ENCODE data around the gene FAXDC2. TPM values are rescaled to one million over a fixed set of nuclear protein-coding genes. Genes with fewer than 3 reads are reported as not detected.
A peak's percentile ranks its signal among the peaks of the same experiment; 100 is the strongest.

Gene FAXDC2
- polyA plus RNA-seq, 1 donor (not counting 4 experiments of a cell fraction or from before 2014, with no cell fraction given): 4.6 TPM

DNA sequence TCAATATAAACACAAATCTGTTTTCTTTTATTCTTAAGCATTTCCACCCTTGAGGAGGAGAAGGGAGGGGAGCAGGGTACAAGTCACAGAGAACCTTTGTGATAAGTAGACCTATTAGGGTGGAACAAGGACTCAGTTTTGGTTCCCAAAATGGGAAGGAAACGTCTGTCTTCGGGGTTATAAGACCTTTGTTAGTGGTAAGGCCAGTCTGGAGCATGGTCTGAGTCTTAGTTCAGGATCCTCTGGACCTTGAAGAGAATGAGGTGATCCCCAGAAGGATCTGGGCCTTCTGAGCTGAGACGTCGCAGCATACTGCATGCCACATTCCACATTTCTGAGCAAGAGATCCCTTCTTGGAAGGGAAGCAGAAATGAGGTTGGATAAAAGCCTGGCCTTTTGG is 37.2 kb downstream of the FAXDC2 start:
- TF ChIP-seq EZH2 (IDR thresholded peaks at IDR 0.05; ENCODE audit: low read length): no peak
- TF ChIP-seq CTCF (optimal IDR thresholded peaks at IDR 0.05 in 1 of 3, IDR thresholded peaks at IDR 0.05 in 1 of 3, conservative IDR thresholded peaks at IDR 0.05 in 1 of 3; ENCODE audit: extremely low read depth in 1 of 3, insufficient read depth in 2 of 3, low read length in 3 of 3): no peak
- Histone ChIP-seq H2AFZ (ENCODE audit: control insufficient read depth, low read length) (no peak overlapping the region), H3K27me3 (ENCODE audit: control insufficient read depth, extremely low read depth, insufficient read depth, low read length) (no peaks in the 10 kb centered on the region), H3K79me2 (ENCODE audit: control insufficient read depth, insufficient read depth, low read length) (peaks cover 2% of the 10 kb centered on the region), H3K9ac (ENCODE audit: control insufficient read depth, extremely low read depth, insufficient read depth, low read length) (no peak overlapping the region), H3K27ac (ENCODE audit: control insufficient read depth, insufficient read depth, low read length) (no peak overlapping the region), H3K36me3 (ENCODE audit: control insufficient read depth in 2 of 2, extremely low read depth in 1 of 2, insufficient read depth in 2 of 2, low read length in 2 of 2) (peaks cover 44 to 55% of the 10 kb centered on the region in 2 experiments), H3K9me3 (ENCODE audit: control insufficient read depth, low read depth, low read length) (no peaks in the 10 kb centered on the region), H3K9me1 (ENCODE audit: control insufficient read depth, extremely low read depth, insufficient read depth, low read length) (no peaks in the 10 kb centered on the region), H3K4me3 (ENCODE audit: control insufficient read depth in 2 of 3, extremely low read depth in 1 of 3, insufficient read depth in 2 of 3, low read depth in 1 of 3, low read length in 3 of 3) (no peak overlapping the region), H4K20me1 (ENCODE audit: control insufficient read depth, extremely low read depth, insufficient read depth, low read length) (no peaks in the 10 kb centered on the region), H3K4me1 (ENCODE audit: control insufficient read depth, extremely low read depth, insufficient read depth, low read length) (no peaks in the 10 kb centered on the region), H3K4me2 (ENCODE audit: control insufficient read depth, extremely low read depth, insufficient read depth, low read depth, low read length) (no peak overlapping the region)
- DNase-seq (ENCODE audit: low read depth, low spot score): no peak
- dilution Hi-C loops (cut with MboI; ENCODE audit: extremely low pct_ligation_motif_present, low sequenced_read_pairs): no loop called here
- no peak for FAIRE-seq

DNA sequence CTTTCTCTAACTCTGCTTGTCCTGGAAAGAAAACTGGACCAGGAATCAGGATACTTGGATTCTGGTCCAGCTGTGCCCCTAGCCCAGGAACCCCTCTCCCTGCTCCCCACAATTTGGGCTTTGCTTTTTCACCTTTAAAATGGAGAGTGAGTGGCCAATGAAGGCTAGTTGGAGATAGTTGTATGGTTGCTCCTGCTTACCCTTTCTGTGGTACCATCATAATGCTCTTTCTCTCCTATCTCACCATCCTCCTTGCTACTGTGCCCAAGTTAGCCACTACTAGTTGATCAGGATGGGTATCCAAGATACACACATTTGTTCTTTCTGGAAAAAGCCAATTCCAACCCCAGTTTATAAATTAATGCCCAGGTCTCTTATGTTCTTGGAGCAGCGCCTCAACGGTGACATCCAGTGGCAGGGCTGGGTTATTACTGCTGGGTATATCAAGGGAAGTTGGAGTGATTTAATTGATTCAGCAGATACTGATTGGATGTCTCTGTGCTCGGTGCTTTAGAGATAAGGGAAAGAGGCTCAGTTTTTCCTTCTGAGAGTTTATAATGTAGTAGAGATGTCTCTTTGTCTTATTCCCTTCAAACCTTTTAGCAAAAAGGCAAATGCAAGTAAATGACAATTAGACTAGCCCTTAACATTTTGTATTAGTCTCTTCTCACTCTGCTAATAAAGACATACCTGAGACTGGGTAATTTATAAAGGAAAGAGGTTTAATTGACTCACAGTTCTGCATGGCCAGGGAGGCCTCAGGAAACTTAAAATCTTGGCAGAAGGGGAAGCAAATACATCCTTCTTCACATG is 38.5 kb downstream of the FAXDC2 start:
- H4K20me1 ChIP-seq (ENCODE audit: control insufficient read depth, extremely low read depth, insufficient read depth, low read length): no peaks in the 10 kb centered on the region
- no peaks in the 10 kb centered on the region for H3K9me3 ChIP-seq (ENCODE audit: control insufficient read depth, low read depth, low read length)
- peaks cover 42 to 50% of the 10 kb centered on the region in 2 experiments for H3K36me3 ChIP-seq (ENCODE audit: control insufficient read depth in 2 of 2, extremely low read depth in 1 of 2, insufficient read depth in 2 of 2, low read length in 2 of 2)
- H3K9me1 ChIP-seq (ENCODE audit: control insufficient read depth, extremely low read depth, insufficient read depth, low read length): no peaks in the 10 kb centered on the region
- no peak for DNase-seq (ENCODE audit: low read depth, low spot score)
- H3K4me2 ChIP-seq (ENCODE audit: control insufficient read depth, extremely low read depth, insufficient read depth, low read depth, low read length): no peak overlapping the region
- H3K27me3 ChIP-seq (ENCODE audit: control insufficient read depth, extremely low read depth, insufficient read depth, low read length): no peaks in the 10 kb centered on the region
- dilution Hi-C loops (cut with MboI; ENCODE audit: extremely low pct_ligation_motif_present, low sequenced_read_pairs): no loop called here
- no peak for FAIRE-seq
- no peak overlapping the region for H3K9ac ChIP-seq (ENCODE audit: control insufficient read depth, extremely low read depth, insufficient read depth, low read length)
- H2AFZ ChIP-seq (ENCODE audit: control insufficient read depth, low read length): no peak overlapping the region
- H3K4me3 ChIP-seq (ENCODE audit: control insufficient read depth in 2 of 3, extremely low read depth in 1 of 3, insufficient read depth in 2 of 3, low read depth in 1 of 3, low read length in 3 of 3): no peak overlapping the region
- no peaks in the 10 kb centered on the region for H3K4me1 ChIP-seq (ENCODE audit: control insufficient read depth, extremely low read depth, insufficient read depth, low read length)
- TF ChIP-seq CTCF (optimal IDR thresholded peaks at IDR 0.05 in 1 of 3, IDR thresholded peaks at IDR 0.05 in 1 of 3, conservative IDR thresholded peaks at IDR 0.05 in 1 of 3; ENCODE audit: extremely low read depth in 1 of 3, insufficient read depth in 2 of 3, low read length in 3 of 3) (peak; percentile 68 to 89 (median 74)), EZH2 (IDR thresholded peaks at IDR 0.05; ENCODE audit: low read length) (no peak)
- peaks cover 2% of the 10 kb centered on the region for H3K79me2 ChIP-seq (ENCODE audit: control insufficient read depth, insufficient read depth, low read length)
- H3K27ac ChIP-seq (ENCODE audit: control insufficient read depth, insufficient read depth, low read length): no peak overlapping the region
